Activated CD4-positive, CD25-positive, alpha-beta regulatory T cell treated with anti-CD3 and anti-CD28 coated beads, Interleukin-2, amount 50 U/mL, for 16 hours (primary cell): ENCODE data around the gene SPSB4.
"Not testable (repeated sequence)": the region's sequence is repeated elsewhere in the genome, so short reads cannot be mapped to it uniquely, and the experiment has no call there.

Experiments
- DNase-seq: peaks from one replicate; pipeline ENCODE4 v3.0.0-alpha.2; 2020; ENCODE audit warnings: low read depth, low spot score

The SPSB4 gene

DNA sequence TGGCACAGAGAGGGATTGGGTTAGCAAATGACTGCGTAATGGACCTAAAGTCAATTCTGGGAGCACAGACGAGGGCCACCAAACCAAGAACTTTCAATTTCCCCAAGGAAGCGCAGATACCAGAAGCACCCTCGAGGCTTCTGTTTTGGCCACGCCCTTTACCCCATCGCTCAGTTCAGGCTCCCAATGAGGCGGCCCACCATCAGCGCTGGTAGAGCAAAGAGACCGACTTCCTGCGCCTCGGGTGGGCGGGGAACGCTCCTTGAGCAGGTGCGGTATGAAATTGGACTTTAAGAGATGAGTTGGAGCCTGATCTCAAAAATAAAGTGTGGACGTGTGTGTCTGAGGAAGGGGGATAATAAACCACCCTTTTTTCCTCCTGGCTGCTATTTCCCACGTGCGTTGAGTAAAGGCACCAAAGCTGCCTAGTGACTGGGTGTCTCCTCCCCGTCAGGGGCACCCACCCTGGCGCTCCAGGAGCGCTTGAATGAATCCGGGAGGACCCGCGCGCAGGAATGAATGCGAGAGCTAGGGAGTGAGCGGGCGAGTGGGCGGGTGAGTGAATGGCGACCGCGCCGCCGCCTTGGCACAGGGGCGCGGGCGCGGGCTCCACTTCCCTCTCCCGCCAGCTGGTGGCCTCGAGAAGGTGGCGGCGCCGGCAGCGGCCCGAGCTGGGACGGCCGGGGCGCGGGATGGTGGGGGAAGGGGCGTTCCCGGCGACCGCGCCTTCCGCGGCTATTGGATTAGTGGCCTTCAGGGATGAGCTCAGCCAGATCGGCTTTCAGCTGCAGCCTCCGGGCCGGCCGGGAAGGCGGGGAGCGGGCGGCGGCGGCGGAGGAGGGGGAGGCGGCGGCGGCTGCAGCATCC, at the start of gene SPSB4:
Gene SPSB4 (plus strand): TSS at position 772 of the 867 bp plus-strand sequence. CDS start 14,758 bp downstream, outside the sequence.
- no peak for DNase-seq

DNA sequence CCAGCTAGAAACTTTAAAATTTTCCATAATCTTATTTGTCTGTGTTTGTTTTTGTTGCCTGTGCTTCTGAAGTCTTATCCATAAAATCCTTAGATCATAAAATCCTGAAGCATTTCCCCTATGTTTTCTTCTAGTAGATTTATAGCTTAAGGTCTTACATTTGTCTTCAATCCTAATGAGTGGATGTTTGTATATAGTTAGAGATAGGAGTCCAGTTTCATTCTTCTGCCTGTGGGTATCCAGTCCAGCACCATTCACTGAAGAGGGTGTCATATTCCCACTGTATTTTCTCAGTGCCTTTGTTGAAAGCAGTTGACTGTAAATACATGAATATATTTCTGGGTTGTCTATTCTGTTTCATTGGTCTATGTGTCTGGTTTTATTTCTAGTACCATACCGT, 44.8 kb upstream of the SPSB4 start:
- no peak for DNase-seq

DNA sequence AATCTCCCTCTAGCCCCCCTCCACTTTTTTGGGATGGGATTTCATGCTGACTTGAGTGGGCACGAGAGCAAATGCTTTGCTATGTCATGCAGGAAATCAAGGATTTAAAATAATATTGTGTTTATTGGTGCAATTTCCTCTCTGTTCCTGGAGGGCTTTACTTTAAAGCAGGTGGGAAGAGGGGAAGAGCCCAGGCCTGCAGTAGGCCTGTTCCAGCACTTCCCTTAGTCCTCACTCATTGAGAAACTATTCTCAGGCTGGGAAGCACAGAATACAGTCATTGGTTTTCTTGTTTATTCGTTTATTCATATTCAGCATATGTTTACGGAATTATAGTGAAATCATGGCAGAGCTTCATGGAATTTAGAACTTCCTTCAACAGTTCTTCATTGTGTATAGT, 41.7 kb upstream of the SPSB4 start:
- no peak for DNase-seq

DNA sequence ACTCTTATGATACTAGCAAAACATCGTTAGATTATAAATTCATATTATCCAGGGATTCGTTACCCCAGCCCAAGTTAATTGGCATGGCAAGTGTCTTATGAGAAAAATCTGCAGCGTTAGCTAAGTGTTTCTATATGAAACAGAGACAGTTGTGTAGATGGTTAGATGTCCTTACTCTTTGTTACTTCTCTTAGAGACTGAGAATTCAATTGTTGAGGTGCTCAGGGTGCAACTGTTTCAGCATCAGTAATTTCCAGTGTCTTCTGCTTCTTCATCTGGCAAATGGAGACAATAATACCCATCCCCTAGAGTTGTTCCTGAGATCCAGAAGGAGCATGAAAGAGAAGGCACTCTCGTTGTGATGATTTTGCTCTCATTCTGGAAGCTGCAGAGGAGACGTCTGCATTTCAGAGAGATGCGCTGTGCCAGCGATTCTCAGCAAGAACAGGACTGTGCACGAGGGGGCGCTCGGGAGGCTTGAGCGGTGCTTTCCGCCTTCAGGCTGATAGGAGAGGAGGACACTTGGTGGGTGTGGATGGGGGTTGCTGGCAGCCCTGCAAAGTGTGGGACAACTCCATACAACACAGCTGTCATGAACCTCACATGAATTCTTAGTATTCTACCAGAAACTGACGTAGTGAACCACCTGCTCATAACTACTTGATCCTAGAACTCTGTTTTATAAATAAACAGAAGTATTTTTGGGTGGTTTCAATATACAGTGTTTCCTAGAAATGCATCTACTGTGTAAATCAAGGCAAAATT, 39.7 kb upstream of the SPSB4 start:
- DNase-seq = peak; percentile 23

DNA sequence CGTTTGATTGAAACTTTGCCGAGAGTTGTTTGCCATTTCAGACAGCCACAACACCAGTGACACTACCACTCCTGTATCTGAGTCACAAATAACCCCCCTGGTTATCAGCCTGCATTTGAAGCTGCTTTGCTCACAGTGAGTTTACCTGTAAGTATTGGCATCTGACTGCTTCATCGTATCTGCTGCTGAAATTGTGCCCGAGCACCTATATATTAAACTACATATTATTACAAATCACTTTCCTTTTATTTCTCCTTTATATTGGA, 39.2 kb upstream of the SPSB4 start:
- no peak for DNase-seq

DNA sequence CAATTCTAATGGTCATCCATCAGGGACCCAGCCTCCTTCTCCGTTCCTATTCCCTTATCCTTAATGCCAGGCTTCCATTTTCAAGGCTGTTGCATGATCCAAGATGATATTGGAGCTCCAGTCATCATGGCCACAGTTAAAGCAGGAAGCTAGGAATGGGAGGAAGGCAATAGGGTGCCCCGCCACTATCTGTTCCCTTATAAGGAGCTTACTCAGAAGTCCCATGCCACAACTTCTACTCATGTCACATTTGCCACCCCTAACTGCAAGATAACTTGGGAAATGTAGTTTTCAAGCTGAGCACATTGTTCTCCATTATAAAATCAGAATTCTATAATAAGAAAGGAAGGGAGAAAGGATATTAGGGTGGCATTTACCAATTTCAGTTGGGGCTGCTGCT, 38.6 kb upstream of the SPSB4 start:
- no peak for DNase-seq

DNA sequence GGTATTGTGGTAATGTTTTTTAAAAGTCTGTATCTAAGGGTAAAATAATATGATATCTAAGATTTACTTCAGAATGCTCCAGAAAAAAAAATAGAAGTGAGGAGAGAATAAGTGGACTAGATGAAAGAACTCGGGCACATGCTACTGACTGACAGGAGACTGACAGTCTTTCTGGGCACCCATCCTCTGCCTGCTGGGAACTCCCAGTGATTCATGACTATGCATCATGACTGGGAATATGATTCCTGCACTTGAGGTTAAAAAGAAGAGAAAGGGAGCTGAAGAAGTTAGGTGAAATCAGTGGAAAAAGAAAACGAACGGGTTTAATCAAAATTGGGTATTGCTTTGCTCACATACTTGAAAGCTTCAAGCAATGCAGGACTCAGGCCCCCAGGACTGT, 35.7 kb upstream of the SPSB4 start:
- no peak for DNase-seq

DNA sequence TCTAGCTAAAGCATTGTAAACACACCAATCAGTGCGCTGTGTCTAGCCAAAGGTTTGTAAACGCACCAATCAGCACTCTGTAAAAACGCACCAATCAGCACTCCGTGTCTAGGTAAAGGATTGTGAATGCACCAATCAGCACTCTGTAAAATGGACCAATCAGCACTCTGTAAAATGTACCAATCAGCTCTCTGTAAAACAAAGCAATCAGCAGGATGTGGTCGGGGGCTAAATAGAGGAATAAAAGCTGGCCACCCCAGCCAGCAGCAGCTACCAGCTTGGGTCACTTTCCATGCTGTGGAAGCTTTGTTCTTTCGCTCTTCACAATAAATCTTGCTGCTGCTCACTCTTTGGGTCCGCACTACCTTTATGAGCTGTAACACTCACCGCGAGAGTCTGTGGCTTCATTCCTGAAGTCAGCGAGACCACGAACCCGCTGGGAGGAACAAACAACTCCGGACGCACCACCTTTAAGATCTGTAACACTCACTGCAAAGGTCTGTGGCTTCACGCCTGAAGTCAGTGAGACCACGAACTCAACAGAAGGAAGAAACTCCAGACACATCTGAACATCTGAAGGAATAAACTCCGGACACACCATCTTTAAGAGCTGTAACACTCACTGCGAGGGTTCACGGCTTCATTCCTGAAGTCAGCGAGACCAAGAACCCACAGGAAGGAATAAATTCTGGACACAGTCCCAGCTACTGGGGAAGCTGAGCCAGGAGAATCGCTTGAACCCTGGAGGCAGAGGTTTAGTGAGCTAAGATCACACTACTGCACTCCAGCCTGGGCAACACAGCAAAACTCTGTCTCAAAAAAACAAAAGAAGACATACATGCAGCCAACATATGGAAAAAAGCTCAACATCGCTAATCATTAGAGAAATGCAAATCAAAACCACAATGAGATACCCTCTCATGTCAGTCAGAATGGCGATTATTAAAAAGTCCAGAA, 33.5 kb upstream of the SPSB4 start:
- not testable (repeated sequence) for DNase-seq

DNA sequence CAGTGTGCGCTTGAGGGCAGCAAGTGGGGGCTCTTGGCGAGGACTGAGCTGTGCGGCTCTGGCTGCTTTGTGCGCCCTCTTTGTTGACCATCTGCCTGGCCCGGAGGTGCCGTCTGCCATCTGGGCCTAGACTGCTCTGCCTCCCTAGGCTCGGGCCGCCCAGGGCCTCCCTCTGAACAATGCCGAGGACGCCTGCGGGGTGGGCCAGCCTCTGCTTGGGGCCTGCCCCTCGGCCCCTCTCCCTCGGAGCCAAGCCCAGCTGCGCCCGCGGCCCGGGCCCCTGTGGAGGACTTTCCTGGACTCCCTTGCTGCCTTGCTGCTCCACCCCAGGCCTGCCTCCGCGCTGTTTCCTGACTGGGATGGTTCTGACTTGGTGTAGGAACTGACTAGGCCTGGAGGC, 31.9 kb upstream of the SPSB4 start:
- no peak for DNase-seq

DNA sequence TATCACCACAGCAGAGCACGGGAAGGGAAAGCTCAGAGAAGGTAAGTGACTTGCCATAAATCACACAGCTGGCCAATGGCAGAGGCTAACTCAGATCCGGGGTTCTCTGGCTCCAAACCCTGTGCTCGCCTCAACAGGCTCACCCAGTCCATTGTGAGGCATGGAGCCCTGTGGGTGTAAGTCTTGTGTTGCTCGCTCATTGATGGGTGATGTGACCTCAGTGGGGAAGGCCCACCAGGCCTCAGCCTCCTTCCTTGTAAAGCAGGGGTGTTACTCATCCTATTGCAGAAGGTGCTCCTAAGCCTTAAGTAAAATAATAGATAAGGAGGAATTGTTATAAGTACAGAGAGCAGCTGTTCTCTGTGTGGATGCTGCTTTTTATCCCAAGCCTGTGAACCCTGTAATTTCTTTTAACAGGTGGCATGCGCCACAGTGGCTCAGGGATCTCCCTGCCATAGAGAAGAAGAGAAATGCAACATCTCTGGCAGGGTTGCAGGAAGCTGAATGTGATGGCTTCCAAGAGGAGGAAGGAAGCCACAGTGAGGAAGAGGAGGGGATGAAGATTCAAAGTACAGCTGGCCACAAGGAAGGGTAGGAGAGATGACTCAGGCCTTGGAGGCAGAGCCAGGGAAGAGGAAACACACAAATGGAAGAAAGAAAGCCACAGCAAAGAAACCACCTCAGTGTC, 30.9 kb upstream of the SPSB4 start:
- no peak for DNase-seq

DNA sequence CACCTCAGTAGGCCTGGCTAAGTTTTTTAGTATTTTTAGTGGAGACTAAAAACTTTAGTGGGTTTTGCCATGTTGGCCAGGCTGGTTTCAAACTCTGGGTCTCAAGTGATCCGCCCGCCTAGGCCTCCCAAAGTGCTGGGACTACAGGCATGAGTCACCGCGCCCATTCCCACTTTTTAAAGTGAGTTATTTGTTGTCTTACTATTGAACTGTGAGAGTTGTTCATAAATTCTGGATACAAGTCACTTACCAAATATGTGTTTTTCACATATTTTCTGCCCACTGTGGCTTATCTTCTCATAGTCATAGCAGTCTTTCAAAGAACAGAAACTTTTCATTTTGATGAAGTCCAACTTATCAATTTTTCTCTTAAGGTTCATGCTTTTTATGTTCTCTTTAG, 29.9 kb upstream of the SPSB4 start:
- DNase-seq = no peak

DNA sequence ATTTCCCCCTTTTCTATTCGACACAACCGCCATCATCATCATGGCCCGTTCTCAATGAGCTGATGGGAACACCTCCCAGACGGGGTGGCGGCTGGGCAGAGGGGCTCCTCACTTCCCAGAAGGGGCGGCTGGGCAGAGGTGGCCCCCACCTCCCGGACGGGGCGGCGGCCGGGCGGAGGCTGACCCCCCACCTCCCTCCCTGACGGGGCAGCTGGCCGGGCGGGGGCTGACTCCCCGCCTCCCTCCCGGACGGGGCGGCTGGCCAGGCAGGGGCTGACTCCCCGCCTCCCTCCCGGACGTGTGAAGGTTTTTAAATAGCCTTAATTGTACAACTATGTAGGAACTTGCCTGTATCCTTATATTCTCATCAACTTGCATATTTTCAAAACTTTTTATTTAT, 20.9 kb upstream of the SPSB4 start:
- DNase-seq = no peak

DNA sequence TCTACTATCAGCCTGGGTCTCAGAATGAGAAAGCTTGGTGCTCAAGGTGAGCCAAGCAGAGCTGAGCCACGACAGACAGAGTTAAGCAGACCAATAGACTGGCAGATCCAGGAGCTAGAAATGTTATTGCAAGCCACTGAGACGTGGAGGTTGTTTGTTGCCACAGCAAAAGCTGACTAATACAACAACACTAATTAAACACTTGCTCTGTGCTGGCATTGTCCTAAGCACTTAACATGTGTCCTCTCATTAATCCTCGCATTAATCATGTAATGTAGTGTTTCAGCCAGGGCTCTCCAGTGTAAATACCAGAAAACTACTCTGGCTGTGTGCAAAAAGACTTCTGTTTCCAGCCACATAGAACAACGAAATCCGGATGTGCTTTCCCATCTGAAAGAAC, 11.6 kb upstream of the SPSB4 start:
- DNase-seq = no peak

DNA sequence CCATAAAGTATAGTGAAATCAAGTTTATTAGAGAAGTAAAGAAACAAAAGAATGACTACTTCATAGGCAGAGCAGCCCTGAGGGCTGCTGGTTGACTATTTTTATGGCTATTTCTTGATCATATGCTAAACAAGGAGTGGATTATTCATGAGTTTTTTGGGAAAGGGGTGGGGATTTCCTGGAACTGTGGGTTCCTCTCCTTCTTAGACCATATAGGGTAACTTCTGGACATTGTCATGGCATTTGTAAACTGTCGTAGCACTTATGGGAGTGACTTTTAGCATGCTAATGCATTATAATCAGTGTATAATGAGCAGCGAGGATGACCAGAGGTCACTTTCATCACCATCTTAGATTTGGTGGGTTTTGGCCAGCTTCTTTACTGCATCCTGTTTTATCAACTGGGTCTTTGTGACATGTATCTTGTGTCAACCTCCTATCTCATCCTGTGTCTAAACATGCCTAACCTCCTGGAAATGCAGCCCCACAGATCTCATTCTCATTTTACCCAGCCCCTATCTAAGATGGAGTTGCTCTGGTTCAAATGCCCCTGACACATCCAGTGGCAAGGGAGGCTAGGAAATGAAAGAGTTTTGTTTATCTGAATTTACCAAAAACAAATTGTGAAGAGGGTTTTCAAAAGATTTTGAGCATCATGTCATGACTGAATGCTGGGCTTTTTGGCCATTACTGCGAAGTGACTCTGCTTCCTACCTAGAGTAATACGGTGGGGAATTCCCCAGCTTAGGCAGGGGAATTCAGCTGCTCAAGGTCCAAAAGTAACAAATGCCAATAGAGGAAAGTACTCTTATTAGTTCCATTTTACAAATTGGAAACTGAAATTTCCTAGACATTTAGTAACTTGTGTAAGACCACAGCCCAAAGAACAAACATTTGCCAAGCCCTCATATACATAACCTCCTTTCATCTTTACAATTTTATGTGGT, 6.2 kb upstream of the SPSB4 start:
- no peak for DNase-seq

DNA sequence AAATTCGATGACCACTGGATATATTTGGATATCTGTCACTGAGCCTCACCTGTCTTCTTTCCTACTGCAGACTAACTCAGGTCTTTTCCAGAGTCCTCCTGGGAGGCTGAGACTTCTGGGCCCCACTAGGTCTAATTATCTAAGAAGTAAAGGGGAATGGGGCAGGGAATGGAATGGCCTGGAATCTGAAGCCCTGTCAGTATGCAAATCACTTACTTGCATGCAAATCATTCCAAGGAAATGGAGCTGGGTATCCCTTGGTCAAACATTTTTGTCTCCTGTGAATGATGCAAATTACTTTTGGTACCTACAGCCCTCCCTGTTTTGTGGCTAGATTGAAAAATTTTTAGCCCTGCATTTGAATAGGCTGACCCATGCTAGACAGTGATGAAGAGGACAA, 5.3 kb upstream of the SPSB4 start:
- DNase-seq = no peak

DNA sequence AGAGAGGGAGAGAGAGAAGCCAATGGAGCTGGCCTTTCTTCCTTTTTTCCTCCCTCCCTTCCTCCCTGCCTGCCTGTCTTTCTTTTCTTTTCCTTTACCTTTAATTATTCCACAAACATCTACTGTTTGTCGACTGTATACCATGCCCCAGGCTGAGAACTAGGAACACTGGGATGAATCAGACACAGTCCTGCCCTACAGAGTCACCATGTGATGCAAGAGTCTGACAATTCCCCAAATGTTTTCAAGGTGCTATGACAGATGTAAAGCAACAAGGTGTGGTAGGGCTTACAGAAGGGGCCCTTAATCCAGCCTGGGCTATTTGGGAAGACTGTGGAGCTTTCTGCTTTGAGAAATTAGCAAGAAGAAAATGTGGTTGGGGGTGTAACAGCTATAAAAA, 4.0 kb upstream of the SPSB4 start:
- no peak for DNase-seq

DNA sequence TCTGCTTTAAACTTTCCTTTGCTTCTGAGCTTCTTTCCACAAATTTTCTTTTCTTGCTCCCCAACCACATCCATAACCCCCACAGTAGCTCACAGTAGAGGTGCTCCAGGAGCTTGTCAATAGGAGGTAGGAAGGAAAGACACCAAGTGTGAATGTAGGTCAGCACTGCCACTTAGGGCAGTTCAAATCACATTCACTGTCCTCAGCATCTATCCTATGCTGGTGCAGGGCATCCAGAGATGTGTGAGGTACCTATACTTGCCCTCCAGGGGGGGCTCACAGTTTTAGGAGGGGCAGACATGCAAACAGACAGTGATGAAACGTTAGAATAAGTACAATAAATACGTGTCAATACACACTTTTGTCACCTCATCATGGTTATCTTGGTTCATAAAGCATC, 1.5 kb upstream of the SPSB4 start:
- DNase-seq = no peak

DNA sequence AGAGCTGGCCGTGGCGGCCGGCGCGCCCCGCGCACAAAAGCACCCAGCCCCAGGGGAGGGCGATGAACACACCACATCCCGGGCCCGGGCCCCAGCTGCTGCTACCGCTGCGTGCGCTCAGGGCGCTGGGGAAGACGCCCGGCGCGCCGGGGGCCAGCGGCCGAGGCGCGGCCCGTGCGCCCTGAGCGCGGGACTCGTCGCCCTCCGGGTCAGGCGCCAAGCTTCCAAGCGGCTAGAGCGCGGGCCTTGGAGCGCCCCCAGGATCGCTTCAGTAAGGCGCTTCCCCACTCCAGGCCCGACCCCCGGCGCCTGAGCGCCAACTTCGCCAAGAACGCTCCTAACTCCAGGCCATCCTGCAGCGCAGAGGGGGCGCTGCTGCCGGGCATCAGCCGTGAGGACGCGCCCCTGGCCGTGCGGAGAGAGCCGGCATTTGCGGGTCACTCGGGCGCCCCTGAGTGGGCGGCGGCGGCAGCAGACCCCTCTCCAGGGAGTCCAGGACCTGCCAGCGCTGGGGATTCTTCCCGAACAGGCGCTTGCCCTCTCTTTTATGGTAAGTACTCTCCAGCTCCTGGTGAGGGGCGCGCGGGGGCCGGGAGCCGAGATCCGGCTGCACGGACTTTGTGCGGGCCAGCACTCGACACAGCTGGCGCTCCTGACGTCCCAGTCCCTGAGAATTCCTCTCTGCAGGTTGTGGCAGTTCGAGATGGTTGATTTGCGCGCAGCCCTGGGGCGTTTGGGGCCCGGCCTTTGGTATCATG, 475 bp downstream of the SPSB4 start:
- DNase-seq = no peak

DNA sequence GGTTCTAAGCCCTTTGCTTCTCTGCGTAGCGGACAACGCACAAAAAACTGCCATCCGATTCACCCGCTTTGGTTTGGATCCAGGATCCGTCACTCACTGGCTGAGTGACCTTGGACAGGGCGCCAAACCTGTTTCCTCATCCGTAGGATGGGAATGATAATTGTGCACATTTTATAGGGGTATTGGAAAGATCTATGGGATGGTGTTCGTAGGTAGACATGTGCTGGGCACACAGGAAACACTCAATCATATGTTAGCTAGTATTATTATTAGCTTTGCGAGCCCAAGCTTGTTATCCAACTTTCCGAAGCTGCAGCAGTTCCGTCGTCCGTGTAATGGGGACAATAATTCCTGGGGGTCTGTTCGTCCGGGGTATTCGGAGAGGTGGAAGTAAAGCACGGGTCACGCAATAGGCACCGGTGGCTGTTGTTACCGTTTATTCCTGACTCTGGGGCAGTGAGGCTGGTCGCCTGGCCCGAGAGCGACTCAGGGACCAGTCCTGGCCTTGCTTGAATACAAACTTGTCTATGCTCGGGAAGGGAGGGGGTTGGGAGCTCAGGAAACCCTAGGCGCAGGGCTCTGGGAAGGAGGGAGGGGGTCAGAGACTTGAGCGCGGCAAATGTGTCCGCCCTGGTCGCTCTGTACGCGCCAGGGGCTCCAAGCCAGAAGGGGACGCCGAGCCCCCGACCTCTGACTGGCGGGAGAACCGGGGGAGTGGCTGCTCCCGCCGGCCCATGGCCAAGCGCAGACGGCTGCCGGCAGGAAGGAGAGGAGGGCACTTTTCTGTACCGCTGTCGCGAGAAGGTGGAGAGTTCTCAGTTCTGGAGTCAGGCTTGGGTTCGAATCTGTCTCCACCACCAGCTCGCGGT, 1.3 kb downstream of the SPSB4 start:
- DNase-seq = no peak
